ENCODE data around the gene SLC22A2. TPM values are rescaled to one million over a fixed set of nuclear protein-coding genes. Genes with fewer than 3 reads are reported as not detected.
"Not testable (repeated sequence)": the region's sequence is repeated elsewhere in the genome, so short reads cannot be mapped to it uniquely, and the experiment has no call there.

SLC22A2 gene
- polyA plus RNA-seq, 1 donor = not detected

- no peak for DNase-seq
These were observed 11.2 kb downstream of the SLC22A2 start for GRCh38 chr6:160247457-160247883.

GRCh38 chr6:160240691-160241084 is 17.9 kb downstream of the SLC22A2 start:
- DNase-seq = no peak

GRCh38 chr6:160239929-160240690 is 18.5 kb downstream of the SLC22A2 start:
- no peak for DNase-seq

- no peak for DNase-seq
These were observed 19.6 kb downstream of the SLC22A2 start for GRCh38 chr6:160238761-160239751.

- DNase-seq = no peak
These were observed 20.3 kb downstream of the SLC22A2 start for GRCh38 chr6:160238278-160238711.

- not testable (repeated sequence) for DNase-seq
These were observed 20.9 kb downstream of the SLC22A2 start for GRCh38 chr6:160237597-160238275.

GRCh38 chr6:160236235-160236872 is 22.3 kb downstream of the SLC22A2 start:
- not testable (repeated sequence) for DNase-seq

- not testable (repeated sequence) for DNase-seq
These were observed 24.5 kb downstream of the SLC22A2 start for GRCh38 chr6:160233950-160234640.

GRCh38 chr6:160227769-160228161 is 30.9 kb downstream of the SLC22A2 start:
- DNase-seq = no peak

- DNase-seq = no peak
These were observed 31.4 kb downstream of the SLC22A2 start for GRCh38 chr6:160227038-160227768.

GRCh38 chr6:160226118-160226591 is 32.5 kb downstream of the SLC22A2 start:
- no peak for DNase-seq

GRCh38 chr6:160224639-160225237 is 33.9 kb downstream of the SLC22A2 start:
- peak; percentile 44 for DNase-seq

GRCh38 chr6:160222491-160222890 is 36.1 kb downstream of the SLC22A2 start:
- no peak for DNase-seq

GRCh38 chr6:160221918-160222317 is 36.7 kb downstream of the SLC22A2 start:
- no peak for DNase-seq

- DNase-seq = no peak
These were observed 37.2 kb downstream of the SLC22A2 start for GRCh38 chr6:160221423-160221822.

GRCh38 chr6:160218810-160219209 is 39.8 kb downstream of the SLC22A2 start:
- DNase-seq = no peak

- DNase-seq = no peak
These were observed 40.8 kb downstream of the SLC22A2 start for GRCh38 chr6:160217863-160218262.

- peak; percentile 32 for DNase-seq
These were observed 41.5 kb downstream of the SLC22A2 start for GRCh38 chr6:160217073-160217472.

- no peak for DNase-seq
These were observed 43.4 kb downstream of the SLC22A2 start for GRCh38 chr6:160215232-160215631.

GRCh38 chr6:160207618-160208017 is 51.0 kb downstream of the SLC22A2 start:
- DNase-seq = no peak

All from hindlimb muscle (tissue), 1 donor.